Esophagus squamous epithelium (tissue), 5 donors: ENCODE measurements around the gene GPC5. TPM values are rescaled to one million over a fixed set of nuclear protein-coding genes. Genes with fewer than 3 reads are reported as not detected.

Source experiments
- DNase-seq: peaks from one replicate; lab custom pipeline; 2025; lab: John Stamatoyannopoulos, UW
- H3K27ac ChIP-seq, 4 donors: fragments of 200-600 bp; sonication (generic); one replicate each; pipeline ENCODE4 v1.5.1; 2016 to 2019; ENCODE audit warnings: mild to moderate bottlenecking in 1 of 4
- H3K27me3 ChIP-seq, 4 donors: fragments of 200-600 bp; sonication (generic); 1 replicate in 3 of 4; 2 replicates in 1 of 4; pipeline versions ENCODE4 v1.5.1 to v1.6.0; 2017 to 2021; ENCODE audit warnings: antibody characterized with exemption in 1 of 4
- H3K36me3 ChIP-seq, 3 donors: fragments of 200-600 bp; sonication (generic); one replicate each; pipeline ENCODE4 v1.5.1; 2016 to 2019
- H3K4me1 ChIP-seq, 3 donors: fragments of 200-600 bp; sonication (generic); one replicate each; pipeline ENCODE4 v1.5.1; 2017 to 2019
- H3K4me3 ChIP-seq, 4 donors: fragments of 200-600 bp; sonication (generic); 1 replicate in 3 of 4; 2 replicates in 1 of 4; pipeline ENCODE4 v1.5.1; 2016 to 2019; ENCODE audit warnings: mild to moderate bottlenecking in 2 of 4, moderate library complexity in 1 of 4
- H3K9me3 ChIP-seq, 3 donors: fragments of 200-600 bp; sonication (generic); one replicate each; pipeline ENCODE4 v1.5.1; 2016 to 2019
- CTCF ChIP-seq, 6 experiments: fragments of 450-650 bp in 4 of 6; fragments of 200-600 bp in 2 of 6; sonication (generic) in 2 of 6; IDR thresholded peaks; one replicate each; pipeline ENCODE4 v1.5.1; 2016 to 2019; ENCODE audit warnings: antibody characterized with exemption in 6 of 6, mild to moderate bottlenecking in 4 of 6, moderate library complexity in 4 of 6
- POLR2A ChIP-seq, 4 donors: fragments of 450-650 bp; IDR thresholded peaks; one replicate each; pipeline ENCODE4 v1.6.1; 2017; ENCODE audit warnings: antibody characterized with exemption in 4 of 4, mild to moderate bottlenecking in 4 of 4, moderate library complexity in 3 of 4
- WGBS, 2 donors: methylation state at CpG; one replicate each; pipeline ENCODE4 v1.1.5; 2018; 5-methylcytosine and 5-hydroxymethylcytosine counted together
- intact Hi-C: fragments of 100-400 bp; cut with DNase I; formaldehyde crosslinking; loops from one replicate; pipeline ENCODE4 v1.15.0; 2022
- total RNA-seq, 4 donors: library from RNA; depleted of rRNA; stranded (reverse); fragments of >200 nt; gene quantifications; one replicate each; pipeline ENCODE4 v1.1.0, GENCODE V29; 2016
- donor health status: DM: yes; HTN: yes; CAD: no.

GPC5 gene
- total RNA-seq, 4 donors from 2014 or later = not detected

DNA sequence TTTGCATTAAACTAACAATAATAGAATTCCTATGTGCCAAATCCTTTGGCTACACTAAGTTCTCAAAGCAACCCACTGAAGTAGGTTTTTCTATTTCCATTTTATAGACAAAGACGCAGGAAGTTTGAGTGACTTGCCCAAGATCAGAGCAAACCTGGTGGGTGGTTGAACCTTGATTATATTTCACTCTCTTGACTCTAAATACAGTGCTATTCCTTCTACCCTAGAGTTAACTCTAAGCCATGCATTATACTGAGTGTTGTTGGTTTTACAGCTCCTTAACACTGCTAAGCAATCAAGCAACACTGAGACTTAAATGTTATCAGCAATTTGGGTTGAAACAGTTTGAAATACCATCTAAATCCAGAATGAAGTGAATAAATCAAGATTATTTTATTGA lies 1014.6 kb downstream of the GPC5 start:
- Histone ChIP-seq H3K4me3 (no peak overlapping the region), H3K4me1 (no peaks in the 10 kb centered on the region), H3K9me3 (no peaks in the 10 kb centered on the region), H3K36me3 (no peaks in the 10 kb centered on the region), H3K27me3 (no peaks in the 10 kb centered on the region), H3K27ac (no peak overlapping the region)
- intact Hi-C loops = no loop called here
- WGBS, 2 donors = 55 to 69% methylated on average over 1 of the region's 1 CpG
- TF ChIP-seq POLR2A (IDR thresholded peaks at IDR 0.05) (no peak), CTCF (IDR thresholded peaks at IDR 0.05) (no peak)
- no peak for DNase-seq

- Histone ChIP-seq H3K27me3 (no peaks in the 10 kb centered on the region), H3K4me1 (no peaks in the 10 kb centered on the region), H3K36me3 (no peaks in the 10 kb centered on the region), H3K27ac (no peak overlapping the region), H3K4me3 (no peak overlapping the region), H3K9me3 (no peaks in the 10 kb centered on the region)
- 37 to 52% methylated on average over 3 of the region's 3 CpGs for WGBS, 2 donors
- intact Hi-C loops = no loop called here
- TF ChIP-seq CTCF (IDR thresholded peaks at IDR 0.05) (no peak), POLR2A (IDR thresholded peaks at IDR 0.05) (no peak)
- DNase-seq = no peak
Observed at GRCh38 chr13:92413452-92413851, 1015.0 kb downstream of the GPC5 start.

DNA sequence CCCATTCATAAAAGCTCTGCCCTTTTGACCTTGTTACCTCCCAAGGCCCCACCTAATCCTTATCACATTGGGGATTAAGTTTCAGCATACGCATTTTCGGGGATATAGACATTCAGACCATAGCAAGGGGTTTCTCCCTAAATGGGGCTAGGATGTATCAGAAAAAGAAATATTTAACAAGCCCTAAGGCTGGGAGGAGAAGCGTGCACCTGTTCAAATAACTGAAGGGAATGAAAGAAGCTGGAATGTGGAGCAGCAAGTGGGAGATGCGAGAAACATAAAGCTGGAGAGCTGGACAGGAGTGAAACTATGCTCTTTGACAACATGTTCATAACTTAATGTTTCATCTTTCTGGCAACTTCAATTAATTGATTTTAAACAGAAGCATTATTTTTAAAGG lies 1016.4 kb downstream of the GPC5 start:
- DNase-seq = no peak
- no peak for TF ChIP-seq POLR2A (IDR thresholded peaks at IDR 0.05)
- no peak for TF ChIP-seq CTCF (IDR thresholded peaks at IDR 0.05)
- H3K36me3 ChIP-seq = no peaks in the 10 kb centered on the region
- intact Hi-C loops = no loop called here
- no peaks in the 10 kb centered on the region for H3K9me3 ChIP-seq
- 61 to 66% methylated on average over 4 of the region's 4 CpGs for WGBS, 2 donors
- H3K4me1 ChIP-seq = no peaks in the 10 kb centered on the region
- no peaks in the 10 kb centered on the region for H3K27me3 ChIP-seq
- H3K4me3 ChIP-seq = no peak overlapping the region
- no peak overlapping the region for H3K27ac ChIP-seq

- no peaks in the 10 kb centered on the region for H3K9me3 ChIP-seq
- intact Hi-C loops = no loop called here
- no peak overlapping the region for H3K27ac ChIP-seq
- TF ChIP-seq POLR2A (IDR thresholded peaks at IDR 0.05) (no peak), CTCF (IDR thresholded peaks at IDR 0.05) (no peak)
- H3K4me1 ChIP-seq = no peaks in the 10 kb centered on the region
- H3K4me3 ChIP-seq = no peak overlapping the region
- no peaks in the 10 kb centered on the region for H3K27me3 ChIP-seq
- H3K36me3 ChIP-seq = no peaks in the 10 kb centered on the region
- no peak for DNase-seq
Observed at GRCh38 chr13:92415781-92416180, 1017.4 kb downstream of the GPC5 start.

DNA sequence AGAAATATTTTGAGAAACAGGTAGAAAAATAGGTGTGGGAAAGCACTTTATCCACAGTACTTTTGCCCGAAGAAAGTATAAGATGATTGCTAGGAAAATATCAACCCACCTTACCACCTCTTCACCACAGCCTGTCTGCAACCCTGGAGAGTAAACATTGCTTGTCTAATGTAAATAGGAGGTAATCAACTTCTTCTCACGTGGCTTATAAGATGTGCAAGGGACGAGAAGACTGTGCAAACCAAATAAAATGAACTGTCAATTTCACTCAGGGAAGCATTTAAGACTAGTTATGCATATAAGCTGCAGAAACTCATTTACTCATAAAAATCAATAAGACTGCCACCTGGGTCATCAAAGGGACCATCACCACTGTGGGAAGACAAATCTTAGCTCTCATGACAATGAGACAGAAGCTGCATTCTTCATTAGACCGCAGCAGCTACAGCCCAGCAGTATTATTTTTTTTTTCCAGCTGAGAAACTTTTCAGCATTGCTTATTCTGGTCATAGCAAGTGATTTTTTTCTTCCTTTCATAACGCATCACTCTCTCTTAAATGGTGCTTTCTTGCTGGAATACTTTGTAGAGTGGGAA lies 1020.5 kb downstream of the GPC5 start:
- Histone ChIP-seq H3K36me3 (no peaks in the 10 kb centered on the region), H3K27me3 (no peaks in the 10 kb centered on the region), H3K9me3 (no peaks in the 10 kb centered on the region), H3K4me3 (no peak overlapping the region), H3K27ac (no peak overlapping the region), H3K4me1 (no peaks in the 10 kb centered on the region)
- intact Hi-C loops = no loop called here
- 24 to 39% methylated on average over 5 of the region's 5 CpGs for WGBS, 2 donors
- DNase-seq = no peak
- TF ChIP-seq POLR2A (IDR thresholded peaks at IDR 0.05) (no peak), CTCF (IDR thresholded peaks at IDR 0.05) (no peak)
